DOHH2 (cell line): ENCODE data around the gene CASZ1.

Experiments used
- H3F3A ChIP-seq: fragments of 200-600 bp; sonication (generic), shearing (Covaris generic); 2 replicates; pipeline ENCODE4 v1.6.0; 2016; ENCODE audit warnings: antibody characterized with exemption, mild to moderate bottlenecking; ENCODE audit not compliant: control insufficient read depth, insufficient read depth
- H3K27ac ChIP-seq: fragments of 200-600 bp; sonication (generic); 2 replicates; pipeline ENCODE4 v1.5.1; 2014; ENCODE audit warnings: low read depth, mild to moderate bottlenecking, low read length, moderate library complexity
- H3K27me3 ChIP-seq: fragments of 200-600 bp; sonication (generic); 2 replicates; pipeline ENCODE4 v1.6.1; 2014; ENCODE audit warnings: mild to moderate bottlenecking, low read length, mixed read lengths; ENCODE audit not compliant: control insufficient read depth
- H3K36me3 ChIP-seq: fragments of 200-600 bp; sonication (generic); 2 replicates; pipeline ENCODE4 v1.6.1; 2014; ENCODE audit warnings: mild to moderate bottlenecking, low read length, moderate library complexity, mixed read lengths; ENCODE audit not compliant: control insufficient read depth
- H3K4me1 ChIP-seq: fragments of 200-600 bp; sonication (generic); 2 replicates; pipeline ENCODE4 v1.6.1; 2014; ENCODE audit warnings: mild to moderate bottlenecking, low read length, mixed read lengths; ENCODE audit not compliant: control insufficient read depth
- H3K4me2 ChIP-seq: fragments of 200-600 bp; sonication (generic); 2 replicates; pipeline ENCODE4 v1.6.0; 2014; ENCODE audit warnings: mild to moderate bottlenecking, low read length, moderate library complexity
- H3K4me3 ChIP-seq: fragments of 200-600 bp; sonication (generic); 2 replicates; pipeline ENCODE4 v1.5.1; 2014; ENCODE audit warnings: mild to moderate bottlenecking, low read length, mixed read lengths
- H3K79me2 ChIP-seq: fragments of 200-600 bp; sonication (generic); 2 replicates; pipeline ENCODE4 v1.6.1; 2014; ENCODE audit warnings: mild to moderate bottlenecking, low read length, mixed read lengths; ENCODE audit not compliant: control insufficient read depth
- H3K9me2 ChIP-seq: fragments of 200-600 bp; sonication (generic); replicated peaks from 2 replicates; pipeline ENCODE4 v1.6.1; 2014; ENCODE audit warnings: mild to moderate bottlenecking, low read length, mixed read lengths; ENCODE audit not compliant: control insufficient read depth
- H3K9me3 ChIP-seq: fragments of 200-600 bp; sonication (generic); 2 replicates; pipeline ENCODE4 v1.6.1; 2014; ENCODE audit warnings: antibody characterized with exemption, low read length, mixed read lengths; ENCODE audit not compliant: control insufficient read depth, insufficient read depth
- H4K20me1 ChIP-seq: fragments of 200-600 bp; sonication (generic); 2 replicates; pipeline ENCODE4 v1.6.0; 2014; ENCODE audit warnings: low read depth, mild to moderate bottlenecking, antibody characterized with exemption, low read length, moderate library complexity; ENCODE audit not compliant: control insufficient read depth, insufficient read depth
- EZH2phosphoT487 ChIP-seq: fragments of 200-600 bp; sonication (generic); IDR thresholded peaks from 2 replicates; pipeline ENCODE4 v1.6.1; 2017; ENCODE audit warnings: borderline replicate concordance, mild to moderate bottlenecking, antibody characterized with exemption, low read length, moderate library complexity, mixed read lengths
- TF ChIP-seq, protein P1 (sequence below): fragments of 200-600 bp; sonication (generic); IDR thresholded peaks from one replicate; pipeline ENCODE4 v1.5.1; 2014; ENCODE audit warnings: antibody characterized with exemption, mild to moderate bottlenecking, low read depth, low read length; ENCODE audit not compliant: poor library complexity, severe bottlenecking

Gene CASZ1

DNA sequence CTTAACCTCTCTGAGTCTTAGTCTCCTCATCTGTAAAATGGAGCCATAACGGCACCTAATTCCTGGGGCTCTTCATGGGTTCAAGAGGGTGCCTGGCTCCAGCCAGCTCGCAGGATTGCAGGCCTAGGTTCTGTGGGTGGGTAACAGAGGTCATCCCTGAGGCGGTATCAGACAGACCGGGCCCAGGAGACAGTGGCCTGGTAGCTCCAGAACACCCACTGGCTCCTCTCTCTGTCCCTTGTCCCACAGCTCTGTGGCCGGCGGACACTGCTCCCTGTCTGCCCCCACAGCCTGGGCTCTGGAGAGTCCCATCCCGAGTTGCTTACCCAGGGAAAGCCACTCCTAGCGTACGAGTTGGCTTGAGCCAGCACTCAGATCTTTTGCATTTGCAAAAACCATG is 171.4 kb downstream of the CASZ1 start:
- Histone ChIP-seq H3K4me1 (no peaks in the 10 kb centered on the region), H4K20me1 (no peaks in the 10 kb centered on the region), H3K4me3 (no peak overlapping the region), H3K27ac (no peak overlapping the region), H3K27me3 (no peaks in the 10 kb centered on the region), H3K9me3 (no peaks in the 10 kb centered on the region), H3K9me2 (no peaks in the 10 kb centered on the region), H3K4me2 (no peak overlapping the region), H3K79me2 (no peaks in the 10 kb centered on the region), H3F3A (no peaks in the 10 kb centered on the region), H3K36me3 (no peaks in the 10 kb centered on the region)
- no peak for TF ChIP-seq EZH2phosphoT487
- TF ChIP-seq, protein P1, sequence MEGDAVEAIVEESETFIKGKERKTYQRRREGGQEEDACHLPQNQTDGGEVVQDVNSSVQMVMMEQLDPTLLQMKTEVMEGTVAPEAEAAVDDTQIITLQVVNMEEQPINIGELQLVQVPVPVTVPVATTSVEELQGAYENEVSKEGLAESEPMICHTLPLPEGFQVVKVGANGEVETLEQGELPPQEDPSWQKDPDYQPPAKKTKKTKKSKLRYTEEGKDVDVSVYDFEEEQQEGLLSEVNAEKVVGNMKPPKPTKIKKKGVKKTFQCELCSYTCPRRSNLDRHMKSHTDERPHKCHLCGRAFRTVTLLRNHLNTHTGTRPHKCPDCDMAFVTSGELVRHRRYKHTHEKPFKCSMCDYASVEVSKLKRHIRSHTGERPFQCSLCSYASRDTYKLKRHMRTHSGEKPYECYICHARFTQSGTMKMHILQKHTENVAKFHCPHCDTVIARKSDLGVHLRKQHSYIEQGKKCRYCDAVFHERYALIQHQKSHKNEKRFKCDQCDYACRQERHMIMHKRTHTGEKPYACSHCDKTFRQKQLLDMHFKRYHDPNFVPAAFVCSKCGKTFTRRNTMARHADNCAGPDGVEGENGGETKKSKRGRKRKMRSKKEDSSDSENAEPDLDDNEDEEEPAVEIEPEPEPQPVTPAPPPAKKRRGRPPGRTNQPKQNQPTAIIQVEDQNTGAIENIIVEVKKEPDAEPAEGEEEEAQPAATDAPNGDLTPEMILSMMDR: no peak

DNA sequence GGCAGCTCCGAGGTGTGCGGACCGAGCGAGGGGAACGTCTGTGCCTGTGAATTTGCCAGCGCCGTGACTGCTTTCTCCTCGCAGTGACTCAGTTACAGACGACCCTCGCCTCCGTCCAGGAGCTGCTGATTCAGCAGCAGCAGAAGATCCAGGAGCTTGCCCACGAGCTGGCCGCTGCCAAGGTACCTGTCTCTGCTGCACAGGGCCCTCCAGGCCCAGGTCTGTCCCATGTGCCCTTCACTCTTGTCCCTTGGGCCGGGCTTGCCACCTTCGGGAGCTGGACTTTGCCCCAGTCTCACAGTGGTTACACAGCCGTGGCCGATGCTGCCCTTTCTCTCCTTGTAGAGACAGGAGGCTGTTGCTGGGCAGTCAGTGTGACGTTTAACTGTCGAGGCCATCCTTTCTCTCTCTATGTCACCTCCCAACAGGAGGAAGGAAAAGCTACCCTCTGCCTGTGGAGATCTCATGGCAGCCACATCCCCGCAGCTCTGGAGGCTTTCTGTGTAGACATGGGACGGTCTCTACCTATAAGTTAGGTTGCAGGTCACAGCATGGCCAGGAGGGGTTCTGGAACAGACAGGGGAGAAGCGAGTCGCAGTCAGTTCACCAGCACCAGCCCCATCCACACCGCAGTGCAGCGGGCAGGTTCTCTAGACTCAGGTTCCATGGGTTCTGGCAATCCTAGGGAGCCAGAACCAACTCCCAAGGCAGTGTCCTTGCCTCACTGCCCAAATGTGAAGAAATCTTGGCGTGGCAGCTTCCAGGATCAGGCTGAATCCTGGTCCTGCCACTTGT is 172.0 kb downstream of the CASZ1 start:
- Histone ChIP-seq H3K9me3 (no peaks in the 10 kb centered on the region), H3K4me3 (no peak overlapping the region), H3K27ac (no peak overlapping the region), H3K4me1 (no peaks in the 10 kb centered on the region), H3K27me3 (no peaks in the 10 kb centered on the region), H3K4me2 (no peak overlapping the region), H3K36me3 (no peaks in the 10 kb centered on the region), H4K20me1 (no peaks in the 10 kb centered on the region), H3F3A (no peaks in the 10 kb centered on the region), H3K9me2 (no peaks in the 10 kb centered on the region), H3K79me2 (no peaks in the 10 kb centered on the region)
- TF ChIP-seq, protein P1: no peak
- TF ChIP-seq EZH2phosphoT487: no peak

DNA sequence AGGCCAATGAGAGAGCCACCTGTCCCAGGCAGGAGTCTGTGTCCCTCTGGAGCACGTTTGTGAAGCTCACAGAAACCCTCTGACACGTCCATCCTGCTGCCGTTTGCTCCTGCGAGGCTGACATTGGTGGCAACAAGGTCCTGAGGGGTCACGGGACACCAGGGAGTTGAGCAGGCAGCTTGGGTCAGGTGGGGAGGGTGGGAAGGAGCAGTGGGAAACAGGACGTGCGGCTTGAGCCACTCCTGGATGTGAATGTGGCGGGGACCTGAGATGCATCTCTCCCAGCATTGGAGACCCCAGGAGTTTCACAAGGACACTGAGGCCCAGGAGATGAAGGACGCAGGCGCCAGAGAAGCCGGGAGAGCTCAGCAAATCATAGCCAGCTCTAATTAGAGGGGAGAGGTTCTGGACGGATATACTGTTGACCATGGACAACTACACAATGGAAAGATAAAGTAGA is 172.7 kb downstream of the CASZ1 start:
- Histone ChIP-seq H3K79me2 (no peaks in the 10 kb centered on the region), H3K4me3 (no peak overlapping the region), H3K4me2 (no peak overlapping the region), H3K36me3 (no peaks in the 10 kb centered on the region), H4K20me1 (no peaks in the 10 kb centered on the region), H3K27me3 (no peaks in the 10 kb centered on the region), H3F3A (no peaks in the 10 kb centered on the region), H3K9me3 (no peaks in the 10 kb centered on the region), H3K4me1 (no peaks in the 10 kb centered on the region), H3K27ac (no peak overlapping the region), H3K9me2 (no peaks in the 10 kb centered on the region)
- no peak for TF ChIP-seq EZH2phosphoT487
- TF ChIP-seq, protein P1: no peak
